ENCODE data around the gene GRIK1.

GRIK1 gene

GRCh38 chr21:29718081-29718815, 221.5 kb downstream of the GRIK1 start:
- DNase-seq (ENCODE audit: low read depth), result peak; percentile 5

GRCh38 chr21:29717659-29718058, 222.1 kb downstream of the GRIK1 start:
- no peak for DNase-seq (ENCODE audit: low read depth)

GRCh38 chr21:29716753-29717152, 223.0 kb downstream of the GRIK1 start:
- DNase-seq (ENCODE audit: low read depth), result no peak

- no peak for DNase-seq (ENCODE audit: low read depth)
Observed at GRCh38 chr21:29715089-29715488, 224.7 kb downstream of the GRIK1 start.

GRCh38 chr21:29712818-29713217, 227.0 kb downstream of the GRIK1 start:
- DNase-seq (ENCODE audit: low read depth), result no peak

- no peak for DNase-seq (ENCODE audit: low read depth)
Observed at GRCh38 chr21:29711236-29711635, 228.6 kb downstream of the GRIK1 start.

- no peak for DNase-seq (ENCODE audit: low read depth)
Observed at GRCh38 chr21:29710498-29710897, 229.3 kb downstream of the GRIK1 start.

- no peak for DNase-seq (ENCODE audit: low read depth)
Observed at GRCh38 chr21:29708401-29708800, 231.4 kb downstream of the GRIK1 start.

GRCh38 chr21:29704719-29705118, 235.1 kb downstream of the GRIK1 start:
- no peak for DNase-seq (ENCODE audit: low read depth)

GRCh38 chr21:29701676-29702075, 238.1 kb downstream of the GRIK1 start:
- DNase-seq (ENCODE audit: low read depth), result no peak

- DNase-seq (ENCODE audit: low read depth), result no peak
Observed at GRCh38 chr21:29697555-29698193, 242.1 kb downstream of the GRIK1 start.

- DNase-seq (ENCODE audit: low read depth), result no peak
Observed at GRCh38 chr21:29696937-29697336, 242.9 kb downstream of the GRIK1 start.

GRCh38 chr21:29691616-29692491, 247.9 kb downstream of the GRIK1 start:
- DNase-seq (ENCODE audit: low read depth), result no peak

GRCh38 chr21:29689753-29690152, 250.0 kb downstream of the GRIK1 start:
- DNase-seq (ENCODE audit: low read depth), result no peak

GRCh38 chr21:29684106-29684505, 255.7 kb downstream of the GRIK1 start:
- no peak for DNase-seq (ENCODE audit: low read depth)

GRCh38 chr21:29682800-29683199, 257.0 kb downstream of the GRIK1 start:
- no peak for DNase-seq (ENCODE audit: low read depth)

- DNase-seq (ENCODE audit: low read depth), result no peak
Observed at GRCh38 chr21:29680273-29680672, 259.5 kb downstream of the GRIK1 start.

- no peak for DNase-seq (ENCODE audit: low read depth)
Observed at GRCh38 chr21:29678626-29679025, 261.2 kb downstream of the GRIK1 start.

GRCh38 chr21:29677326-29677725, 262.5 kb downstream of the GRIK1 start:
- no peak for DNase-seq (ENCODE audit: low read depth)

GRCh38 chr21:29676395-29676794, 263.4 kb downstream of the GRIK1 start:
- DNase-seq (ENCODE audit: low read depth), result no peak

GRCh38 chr21:29675451-29675850, 264.3 kb downstream of the GRIK1 start:
- no peak for DNase-seq (ENCODE audit: low read depth)

GRCh38 chr21:29674343-29674742, 265.5 kb downstream of the GRIK1 start:
- no peak for DNase-seq (ENCODE audit: low read depth)

GRCh38 chr21:29673096-29673610, 266.6 kb downstream of the GRIK1 start:
- no peak for DNase-seq (ENCODE audit: low read depth)
